ENCODE data around the gene ZNF74. TPM values are rescaled to one million over a fixed set of nuclear protein-coding genes. Genes with fewer than 3 reads are reported as not detected.

The ZNF74 gene
- total and polyA plus RNA-seq, 10 of the 15 experiments (the other 5 are each of a cell fraction or from before 2014, with no cell fraction given), result 0.37 to 9.3 (median 5.1) TPM

DNA sequence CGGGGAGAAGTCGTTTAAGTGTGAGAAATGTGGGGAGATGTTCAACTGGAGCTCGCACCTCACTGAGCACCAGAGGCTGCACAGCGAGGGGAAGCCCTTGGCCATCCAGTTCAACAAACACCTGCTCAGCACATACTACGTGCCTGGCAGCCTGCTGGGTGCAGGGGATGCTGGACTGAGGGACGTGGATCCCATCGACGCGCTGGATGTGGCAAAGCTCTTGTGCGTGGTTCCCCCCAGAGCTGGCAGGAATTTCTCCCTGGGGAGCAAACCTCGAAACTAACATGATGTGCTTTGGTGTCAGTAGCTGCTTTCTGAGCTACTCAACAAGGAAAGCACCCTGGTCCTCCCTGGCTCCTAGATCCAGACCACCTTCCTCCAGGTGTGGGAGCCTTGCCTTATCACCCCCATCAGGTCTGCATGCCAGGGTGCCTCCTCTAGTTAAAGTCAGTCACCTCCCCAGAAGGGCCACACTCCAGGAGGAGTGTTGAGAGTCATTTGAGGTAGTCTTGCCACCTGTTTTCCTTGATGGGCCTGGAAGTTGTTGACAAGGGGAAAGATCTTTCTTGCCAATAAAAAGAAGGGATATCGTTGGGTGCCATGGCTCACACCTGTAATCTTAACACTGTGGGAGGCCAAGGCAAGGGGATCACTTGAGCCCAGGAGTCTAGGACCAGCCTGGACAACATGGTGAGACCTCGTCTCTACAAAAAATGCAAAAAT lies 12.9 kb downstream of the ZNF74 start:
- H3K27ac ChIP-seq (ENCODE audit: control insufficient read depth, insufficient read depth), result no peak overlapping the region
- H3K9me3 ChIP-seq (replicated peaks; ENCODE audit: control insufficient read depth, insufficient read depth, low read length), result no peaks in the 10 kb centered on the region
- TF ChIP-seq MEF2B (IDR thresholded peaks at IDR 0.05; ENCODE audit: partially characterized antibody, poor library complexity, severe bottlenecking) (no peak), SPI1 (IDR thresholded peaks at IDR 0.05; ENCODE audit: borderline replicate concordance, insufficient read depth, low read depth, low read length) (no peak), RAD51 (IDR thresholded peaks at IDR 0.05) (no peak)
- no peaks in the 10 kb centered on the region for H4K20me1 ChIP-seq (ENCODE audit: control insufficient read depth, insufficient read depth)
- no peak overlapping the region for H3K4me2 ChIP-seq (ENCODE audit: control insufficient read depth, insufficient read depth)
- FAIRE-seq (no peak), DNase-seq (ENCODE audit: low read depth, low spot score) (no peak), ATAC-seq (no peak)
- H3K36me3 ChIP-seq (ENCODE audit: control insufficient read depth in 2 of 2, insufficient read depth in 2 of 2, low read length in 1 of 2), result peaks cover 0 to 6% of the 10 kb centered on the region in 2 experiments; a peak in 3 of 4 replicates
- ChIA-PET RAD21 (ENCODE audit: unreplicated experiment) (no interaction called here), POLR2A (no interaction called here), SMC1A (ENCODE audit: uncharacterized antibody, unreplicated experiment) (no interaction called here), CTCF (no interaction called here)
- H3K4me1 ChIP-seq (ENCODE audit: control insufficient read depth, insufficient read depth, low read length), result no peaks in the 10 kb centered on the region
- intact Hi-C loops (cut with micrococcal nuclease; ENCODE audit: unreplicated experiment) (no loop called here), in situ Hi-C loops (cut with MboI) (no loop called here)
- H3K4me3 ChIP-seq, result no peak overlapping the region
- 81% methylated on average over 13 of the region's 13 CpGs for WGBS (ENCODE audit: insufficient coverage, insufficient replicate concordance, low lambda C conversion rate, missing lambda C conversion rate)
- H2AFZ ChIP-seq (ENCODE audit: control insufficient read depth, low read depth, low read length), result no peak overlapping the region
- no peaks in the 10 kb centered on the region; a peak in 1 of 4 replicates for H3K27me3 ChIP-seq (replicated peaks in 1 of 2; ENCODE audit: control insufficient read depth in 2 of 2, insufficient read depth in 2 of 2, low read length in 1 of 2)
- no peaks in the 10 kb centered on the region for H3K79me2 ChIP-seq (ENCODE audit: control insufficient read depth, insufficient read depth, low read length)
- H3K9ac ChIP-seq (ENCODE audit: control insufficient read depth, insufficient read depth, low read length), result no peak overlapping the region
- no TSS peak for BruUV-seq (replicated peaks)

DNA sequence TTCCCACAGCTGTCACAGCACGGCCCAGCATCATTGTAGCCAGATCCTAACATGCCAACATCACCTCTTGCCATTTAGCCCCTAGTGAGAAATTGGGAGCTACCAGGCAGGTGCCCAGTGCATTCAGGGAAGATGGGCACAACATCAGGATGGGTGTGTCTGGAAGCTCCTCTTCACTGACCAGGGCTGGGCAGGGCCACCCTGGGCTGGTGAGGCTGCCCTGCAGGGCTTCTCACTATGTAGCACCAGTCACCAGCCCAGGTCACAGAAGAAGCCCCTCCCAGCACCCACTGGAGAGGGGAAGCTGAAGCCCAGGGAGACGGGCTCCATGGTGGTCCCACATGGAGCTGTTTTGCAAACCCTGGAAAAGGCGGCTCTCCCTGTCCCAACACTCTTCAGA lies 13.9 kb downstream of the ZNF74 start:
- H3K4me2 ChIP-seq (ENCODE audit: control insufficient read depth, insufficient read depth), result no peak overlapping the region
- no peaks in the 10 kb centered on the region for H3K9me3 ChIP-seq (replicated peaks; ENCODE audit: control insufficient read depth, insufficient read depth, low read length)
- ChIA-PET SMC1A (ENCODE audit: uncharacterized antibody, unreplicated experiment) (no interaction called here), RAD21 (ENCODE audit: unreplicated experiment) (no interaction called here), POLR2A (interaction anchor here (0.8 kb wide), 1 partner anchor 9 kb away, joined by 5 read pairs; no protein-coding TSS in a partner anchor), CTCF (interaction anchor here (0.8 to 1.4 kb wide), 2 partner anchors 11 to 48 kb away, joined by 3 to 6 read pairs; no protein-coding TSS in a partner anchor)
- no peak overlapping the region for H2AFZ ChIP-seq (ENCODE audit: control insufficient read depth, low read depth, low read length)
- intact Hi-C loops (cut with micrococcal nuclease; ENCODE audit: unreplicated experiment) (no loop called here), in situ Hi-C loops (cut with MboI) (no loop called here)
- H3K4me3 ChIP-seq, result no peak overlapping the region
- ATAC-seq (no peak), FAIRE-seq (no peak), DNase-seq (ENCODE audit: low read depth, low spot score) (no peak)
- H3K27me3 ChIP-seq (replicated peaks in 1 of 2; ENCODE audit: control insufficient read depth in 2 of 2, insufficient read depth in 2 of 2, low read length in 1 of 2), result no peaks in the 10 kb centered on the region; a peak in 1 of 4 replicates
- 77% methylated on average over 3 of the region's 3 CpGs for WGBS (ENCODE audit: insufficient coverage, insufficient replicate concordance, low lambda C conversion rate, missing lambda C conversion rate)
- no peak overlapping the region for H3K27ac ChIP-seq (ENCODE audit: control insufficient read depth, insufficient read depth)
- H3K79me2 ChIP-seq (ENCODE audit: control insufficient read depth, insufficient read depth, low read length), result no peaks in the 10 kb centered on the region
- no TSS peak for BruUV-seq (replicated peaks)
- peaks cover 0 to 6% of the 10 kb centered on the region in 2 experiments; a peak in 3 of 4 replicates for H3K36me3 ChIP-seq (ENCODE audit: control insufficient read depth in 2 of 2, insufficient read depth in 2 of 2, low read length in 1 of 2)
- no peaks in the 10 kb centered on the region for H4K20me1 ChIP-seq (ENCODE audit: control insufficient read depth, insufficient read depth)
- no peaks in the 10 kb centered on the region for H3K4me1 ChIP-seq (ENCODE audit: control insufficient read depth, insufficient read depth, low read length)
- H3K9ac ChIP-seq (ENCODE audit: control insufficient read depth, insufficient read depth, low read length), result no peak overlapping the region
- TF ChIP-seq, protein P1, sequence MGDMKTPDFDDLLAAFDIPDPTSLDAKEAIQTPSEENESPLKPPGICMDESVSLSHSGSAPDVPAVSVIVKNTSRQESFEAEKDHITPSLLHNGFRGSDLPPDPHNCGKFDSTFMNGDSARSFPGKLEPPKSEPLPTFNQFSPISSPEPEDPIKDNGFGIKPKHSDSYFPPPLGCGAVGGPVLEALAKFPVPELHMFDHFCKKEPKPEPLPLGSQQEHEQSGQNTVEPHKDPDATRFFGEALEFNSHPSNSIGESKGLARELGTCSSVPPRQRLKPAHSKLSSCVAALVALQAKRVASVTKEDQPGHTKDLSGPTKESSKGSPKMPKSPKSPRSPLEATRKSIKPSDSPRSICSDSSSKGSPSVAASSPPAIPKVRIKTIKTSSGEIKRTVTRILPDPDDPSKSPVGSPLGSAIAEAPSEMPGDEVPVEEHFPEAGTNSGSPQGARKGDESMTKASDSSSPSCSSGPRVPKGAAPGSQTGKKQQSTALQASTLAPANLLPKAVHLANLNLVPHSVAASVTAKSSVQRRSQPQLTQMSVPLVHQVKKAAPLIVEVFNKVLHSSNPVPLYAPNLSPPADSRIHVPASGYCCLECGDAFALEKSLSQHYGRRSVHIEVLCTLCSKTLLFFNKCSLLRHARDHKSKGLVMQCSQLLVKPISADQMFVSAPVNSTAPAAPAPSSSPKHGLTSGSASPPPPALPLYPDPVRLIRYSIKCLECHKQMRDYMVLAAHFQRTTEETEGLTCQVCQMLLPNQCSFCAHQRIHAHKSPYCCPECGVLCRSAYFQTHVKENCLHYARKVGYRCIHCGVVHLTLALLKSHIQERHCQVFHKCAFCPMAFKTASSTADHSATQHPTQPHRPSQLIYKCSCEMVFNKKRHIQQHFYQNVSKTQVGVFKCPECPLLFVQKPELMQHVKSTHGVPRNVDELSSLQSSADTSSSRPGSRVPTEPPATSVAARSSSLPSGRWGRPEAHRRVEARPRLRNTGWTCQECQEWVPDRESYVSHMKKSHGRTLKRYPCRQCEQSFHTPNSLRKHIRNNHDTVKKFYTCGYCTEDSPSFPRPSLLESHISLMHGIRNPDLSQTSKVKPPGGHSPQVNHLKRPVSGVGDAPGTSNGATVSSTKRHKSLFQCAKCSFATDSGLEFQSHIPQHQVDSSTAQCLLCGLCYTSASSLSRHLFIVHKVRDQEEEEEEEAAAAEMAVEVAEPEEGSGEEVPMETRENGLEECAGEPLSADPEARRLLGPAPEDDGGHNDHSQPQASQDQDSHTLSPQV (IDR thresholded peaks at IDR 0.05), result no peak
- no peak for TF ChIP-seq HDAC6 (IDR thresholded peaks at IDR 0.05; ENCODE audit: unreplicated experiment)
- TF ChIP-seq SUPT20H (IDR thresholded peaks at IDR 0.05; ENCODE audit: borderline replicate concordance, control insufficient read depth, low read depth, low read length), result no peak
- no peak for TF ChIP-seq POLR2AphosphoS5 (IDR thresholded peaks at IDR 0.05; ENCODE audit: low read length)
- no peak for TF ChIP-seq IKZF1 (conservative IDR thresholded peaks at IDR 0.05)
- TF ChIP-seq, protein P2, sequence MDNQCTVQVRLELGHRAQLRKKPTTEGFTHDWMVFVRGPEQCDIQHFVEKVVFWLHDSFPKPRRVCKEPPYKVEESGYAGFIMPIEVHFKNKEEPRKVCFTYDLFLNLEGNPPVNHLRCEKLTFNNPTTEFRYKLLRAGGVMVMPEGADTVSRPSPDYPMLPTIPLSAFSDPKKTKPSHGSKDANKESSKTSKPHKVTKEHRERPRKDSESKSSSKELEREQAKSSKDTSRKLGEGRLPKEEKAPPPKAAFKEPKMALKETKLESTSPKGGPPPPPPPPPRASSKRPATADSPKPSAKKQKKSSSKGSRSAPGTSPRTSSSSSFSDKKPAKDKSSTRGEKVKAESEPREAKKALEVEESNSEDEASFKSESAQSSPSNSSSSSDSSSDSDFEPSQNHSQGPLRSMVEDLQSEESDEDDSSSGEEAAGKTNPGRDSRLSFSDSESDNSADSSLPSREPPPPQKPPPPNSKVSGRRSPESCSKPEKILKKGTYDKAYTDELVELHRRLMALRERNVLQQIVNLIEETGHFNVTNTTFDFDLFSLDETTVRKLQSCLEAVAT (IDR thresholded peaks at IDR 0.05), result no peak
- no peak for TF ChIP-seq SIN3A (IDR thresholded peaks at IDR 0.05; ENCODE audit: low read depth, low read length)
- TF ChIP-seq YBX1 (IDR thresholded peaks at IDR 0.05), result no peak
- no peak for TF ChIP-seq PAX5 (IDR thresholded peaks at IDR 0.05; ENCODE audit: borderline replicate concordance, low read depth, low read length)
